RWPE1 (cell line): ENCODE data around the gene NACC2.

Source experiments
- CTCF ChIA-PET: fragments of 350-600 bp; sonication (Branson Sonifier 250); formaldehyde crosslinking; extraction: SDS; loops from one replicate; lab custom pipeline; 2021; lab: Yijun Ruan, JAX
- POLR2A ChIA-PET: fragments of 400-600 bp; formaldehyde crosslinking; extraction: SDS; loops from one replicate; lab custom pipeline; 2020; ENCODE audit warnings: antibody characterized with exemption; ENCODE audit not compliant: low non-redundant PET; lab: Yijun Ruan, JAX
- DNase-seq: peaks from one replicate; pipeline ENCODE4 v3.0.0; 2012; ENCODE audit warnings: low spot score
- H3K27ac ChIP-seq: fragments of 450-650 bp; 2 replicates; pipeline ENCODE4 v1.5.1; 2017
- TF ChIP-seq, protein P1 (sequence below): fragments of 450-650 bp; conservative IDR thresholded peaks from 2 replicates; pipeline ENCODE4 v1.5.1; 2017; ENCODE audit warnings: low read depth, mild to moderate bottlenecking

Gene NACC2

DNA sequence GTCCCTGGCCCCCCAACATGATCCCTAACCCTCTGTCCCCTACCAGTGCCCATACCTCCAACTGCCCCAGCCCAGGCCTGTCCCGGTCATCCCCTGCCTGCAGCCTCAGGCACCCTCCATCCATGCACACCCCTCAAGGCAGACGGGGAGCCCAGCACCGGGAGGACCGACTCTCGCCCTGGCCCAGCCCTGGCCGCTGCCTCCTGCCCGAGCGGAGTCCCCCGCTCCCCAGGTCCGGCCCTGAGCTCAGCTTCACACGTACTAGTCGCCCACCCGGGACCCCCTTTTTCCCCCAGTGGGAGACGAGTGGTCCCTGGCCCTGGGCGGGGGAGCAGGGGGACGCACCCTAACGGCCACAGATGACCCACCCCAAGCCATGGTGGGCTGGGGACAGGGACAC, 84.9 kb downstream of the NACC2 start:
- TF ChIP-seq, protein P1, sequence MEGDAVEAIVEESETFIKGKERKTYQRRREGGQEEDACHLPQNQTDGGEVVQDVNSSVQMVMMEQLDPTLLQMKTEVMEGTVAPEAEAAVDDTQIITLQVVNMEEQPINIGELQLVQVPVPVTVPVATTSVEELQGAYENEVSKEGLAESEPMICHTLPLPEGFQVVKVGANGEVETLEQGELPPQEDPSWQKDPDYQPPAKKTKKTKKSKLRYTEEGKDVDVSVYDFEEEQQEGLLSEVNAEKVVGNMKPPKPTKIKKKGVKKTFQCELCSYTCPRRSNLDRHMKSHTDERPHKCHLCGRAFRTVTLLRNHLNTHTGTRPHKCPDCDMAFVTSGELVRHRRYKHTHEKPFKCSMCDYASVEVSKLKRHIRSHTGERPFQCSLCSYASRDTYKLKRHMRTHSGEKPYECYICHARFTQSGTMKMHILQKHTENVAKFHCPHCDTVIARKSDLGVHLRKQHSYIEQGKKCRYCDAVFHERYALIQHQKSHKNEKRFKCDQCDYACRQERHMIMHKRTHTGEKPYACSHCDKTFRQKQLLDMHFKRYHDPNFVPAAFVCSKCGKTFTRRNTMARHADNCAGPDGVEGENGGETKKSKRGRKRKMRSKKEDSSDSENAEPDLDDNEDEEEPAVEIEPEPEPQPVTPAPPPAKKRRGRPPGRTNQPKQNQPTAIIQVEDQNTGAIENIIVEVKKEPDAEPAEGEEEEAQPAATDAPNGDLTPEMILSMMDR = no peak
- H3K27ac ChIP-seq = 0 out of 2 replicates have a peak overlapping the region, but pooled peaks have one; percentile 25
- POLR2A ChIA-PET = no interaction called here
- no peak for DNase-seq
- CTCF ChIA-PET = no interaction called here

DNA sequence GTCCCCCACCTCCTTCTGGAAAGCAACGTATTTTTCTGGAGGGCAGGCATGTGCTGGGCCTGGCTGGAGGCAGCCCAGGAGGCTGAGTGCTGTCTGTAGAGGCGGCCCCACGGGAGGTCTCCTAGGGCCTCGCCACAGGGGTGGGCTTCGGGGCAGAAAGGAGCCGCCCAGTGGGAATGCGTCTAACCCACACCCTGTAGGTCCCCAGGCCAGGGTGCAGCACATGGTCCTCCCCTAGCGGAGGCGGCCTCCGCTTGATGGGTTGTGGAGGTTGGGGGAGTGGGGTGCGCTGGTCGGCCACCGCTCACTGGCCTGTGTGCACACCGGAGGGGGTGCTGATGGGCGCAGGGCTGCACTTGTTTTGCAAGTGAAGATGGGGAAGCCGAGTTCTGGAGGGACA, 85.6 kb downstream of the NACC2 start:
- TF ChIP-seq, protein P1 = no peak
- H3K27ac ChIP-seq = peak overlapping the region; percentile 25
- POLR2A ChIA-PET = no interaction called here
- CTCF ChIA-PET = interaction anchor here (0.9 kb wide), 1 partner anchor 18 kb away, joined by 4 read pairs; no protein-coding TSS in a partner anchor
- no peak for DNase-seq

DNA sequence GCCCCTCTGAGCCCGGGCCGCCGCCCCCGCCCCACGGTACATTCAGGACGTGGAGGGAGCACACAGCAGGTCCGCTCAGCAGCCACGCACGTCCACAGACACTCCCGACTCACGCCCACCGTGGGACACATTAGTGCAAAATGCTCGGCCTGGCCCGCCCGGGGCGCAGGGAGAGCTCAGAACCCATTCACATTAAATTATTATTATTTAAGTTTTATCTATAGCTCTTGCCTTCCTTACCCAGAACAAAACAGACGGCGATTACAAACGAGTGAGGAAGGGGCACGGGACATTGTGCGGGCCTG, 86.4 kb downstream of the NACC2 start:
- ChIA-PET CTCF (interaction anchor here (0.6 to 0.9 kb wide), 3 partner anchors 18 to 193 kb away, joined by 3 to 4 read pairs (median 4); no protein-coding TSS in a partner anchor), POLR2A (no interaction called here)
- H3K27ac ChIP-seq = peak overlapping the region; percentile 25
- TF ChIP-seq, protein P1 = no peak
- DNase-seq = no peak

DNA sequence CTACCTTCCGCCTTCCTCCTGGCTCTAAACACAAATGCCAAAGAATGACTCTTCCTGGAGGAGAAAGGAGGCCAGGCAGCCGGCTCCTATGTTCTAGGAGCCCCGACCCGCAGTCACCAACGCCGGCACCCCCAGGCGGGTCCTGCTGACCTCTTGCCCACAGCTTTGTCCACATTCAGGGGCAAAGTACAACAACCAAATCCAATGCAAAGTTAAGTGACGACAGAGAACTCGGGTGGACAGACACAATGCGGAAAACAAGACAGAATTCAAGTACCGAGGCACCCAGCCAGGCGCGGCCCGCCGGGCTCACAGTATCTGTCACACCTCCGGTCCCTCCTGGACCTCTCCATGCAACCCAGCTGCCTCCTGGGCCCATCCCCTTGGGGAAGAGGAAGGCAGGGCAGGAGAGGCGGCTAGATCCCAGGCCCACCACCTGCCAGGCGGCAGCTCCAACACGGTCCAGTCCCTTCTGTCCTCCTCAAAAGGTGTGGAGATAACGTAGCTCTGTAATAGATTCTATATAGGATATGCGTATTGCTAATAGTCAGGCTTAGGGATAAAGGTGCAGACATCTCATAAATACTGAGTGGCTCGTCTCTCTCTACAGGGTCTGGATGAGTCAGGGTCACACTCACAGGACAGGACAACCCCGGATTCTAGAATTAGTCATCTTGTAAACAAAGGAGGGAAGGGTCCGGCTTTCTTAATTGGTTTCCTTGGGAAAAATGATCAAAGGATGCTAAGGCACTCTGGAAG, 87.0 kb downstream of the NACC2 start:
- TF ChIP-seq, protein P1 = no peak
- ChIA-PET POLR2A (no interaction called here), CTCF (interaction anchor here (0.6 kb wide), 1 partner anchor 18 kb away, joined by 3 read pairs; no protein-coding TSS in a partner anchor)

DNA sequence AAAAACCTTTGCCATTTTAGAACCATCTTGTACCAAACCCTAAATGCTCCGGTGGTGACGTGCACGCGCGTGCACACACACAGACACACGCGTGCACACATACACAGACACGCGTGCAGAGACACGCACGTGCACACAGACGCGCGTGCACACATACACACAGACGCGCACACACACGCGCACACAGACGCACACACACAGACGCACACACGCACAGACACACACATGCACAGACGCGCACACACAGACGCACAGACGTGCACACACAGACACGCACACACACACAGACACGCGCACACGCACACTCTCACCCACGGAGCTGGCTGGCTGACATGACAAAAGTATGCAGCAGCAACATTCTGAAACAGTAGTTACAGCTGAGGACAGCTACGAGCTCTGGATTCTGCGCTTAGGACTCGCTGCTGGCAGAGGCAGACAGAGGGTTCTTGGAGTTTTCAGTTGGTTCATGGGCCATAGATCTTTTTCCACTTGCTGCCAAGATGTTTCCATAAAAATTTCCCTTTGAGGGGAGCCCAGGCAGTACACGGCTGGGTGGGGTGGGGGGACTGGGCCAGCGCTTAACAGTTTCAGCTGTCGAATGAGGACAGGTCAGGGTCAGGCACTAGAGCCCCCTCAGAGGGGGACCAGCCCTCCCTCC, 87.7 kb downstream of the NACC2 start:
- TF ChIP-seq, protein P1 = no peak
- POLR2A ChIA-PET = no interaction called here
- DNase-seq = no peak

More for the DNA sequence above, 87.0 kb downstream of the NACC2 start:
- DNase-seq = peak; percentile 76
- H3K27ac ChIP-seq = peak overlapping the region; percentile 25

DNA sequence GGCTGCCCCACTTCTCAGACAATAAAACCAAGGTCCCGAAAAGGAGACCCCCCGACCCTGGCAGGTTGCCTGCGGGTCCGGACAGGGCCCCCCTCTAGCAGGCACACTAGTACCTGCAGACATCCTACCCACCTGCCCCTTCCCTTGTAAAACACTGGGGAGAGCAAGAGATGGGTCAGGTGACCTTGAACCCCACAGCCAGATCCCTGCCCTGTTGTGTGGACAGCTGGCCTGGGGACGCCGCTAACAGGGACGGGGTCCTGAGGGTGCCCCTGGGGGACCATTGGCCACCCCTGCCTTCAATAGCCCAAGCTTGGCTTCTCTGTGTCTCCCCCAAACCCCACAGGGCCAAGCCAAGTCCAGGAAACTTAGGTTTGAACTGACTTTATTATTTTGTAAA, 88.9 kb downstream of the NACC2 start:
- H3K27ac ChIP-seq = 0 out of 2 replicates have a peak overlapping the region, but pooled peaks have one; percentile 9
- ChIA-PET POLR2A (no interaction called here), CTCF (interaction anchor here (0.6 to 0.7 kb wide), 2 partner anchors 8 to 39 kb away, joined by 3 to 4 read pairs; no protein-coding TSS in a partner anchor)
- no peak for DNase-seq
- TF ChIP-seq, protein P1 = no peak

More for the DNA sequence above, 87.7 kb downstream of the NACC2 start:
- peak overlapping the region; percentile 25 for H3K27ac ChIP-seq
- CTCF ChIA-PET = interaction anchor here (0.8 kb wide), 1 partner anchor 9 kb away, joined by 3 read pairs; no protein-coding TSS in a partner anchor
